Vagina (tissue), 2 donors: ENCODE measurements around the gene DGCR8. TPM values are rescaled to one million over a fixed set of nuclear protein-coding genes. Genes with fewer than 3 reads are reported as not detected.

ENCODE experiments used
- DNase-seq, 2 donors: peaks; one replicate each; pipeline ENCODE4 v3.0.0-alpha.2; 2017; ENCODE audit errors: extremely low spot score in 2 of 2
- H3K27ac ChIP-seq: fragments of 200-600 bp; sonication (generic); one replicate; pipeline ENCODE4 v1.5.1; 2019
- H3K27me3 ChIP-seq: fragments of 200-600 bp; sonication (generic); one replicate; pipeline ENCODE4 v1.5.1; 2019
- H3K36me3 ChIP-seq, 2 donors: fragments of 200-600 bp; sonication (generic); one replicate each; pipeline ENCODE4 v1.5.1; 2017 to 2019
- H3K4me1 ChIP-seq: fragments of 200-600 bp; sonication (generic); one replicate; pipeline ENCODE4 v1.5.1; 2019
- H3K4me3 ChIP-seq, 2 donors: fragments of 200-600 bp; sonication (generic); 1 replicate in 1 of 2; 2 replicates in 1 of 2; pipeline ENCODE4 v1.5.1; 2016 to 2019
- H3K9me3 ChIP-seq: fragments of 200-600 bp; sonication (generic); one replicate; pipeline ENCODE4 v1.5.1; 2019
- CTCF ChIP-seq, 3 experiments: fragments of 450-650 bp in 2 of 3; fragments of 200-600 bp in 1 of 3; sonication (generic) in 1 of 3; IDR thresholded peaks; one replicate each; pipeline ENCODE4 v1.5.1; 2017 to 2019; ENCODE audit warnings: antibody characterized with exemption in 3 of 3, mild to moderate bottlenecking in 2 of 3, moderate library complexity in 2 of 3
- POLR2A ChIP-seq, 2 donors: fragments of 450-650 bp; IDR thresholded peaks; one replicate each; pipeline ENCODE4 v1.6.1; 2017; ENCODE audit warnings: antibody characterized with exemption in 2 of 2, mild to moderate bottlenecking in 2 of 2, moderate library complexity in 2 of 2
- POLR2AphosphoS5 ChIP-seq, 2 donors: sonication (generic); formaldehyde crosslinking; IDR thresholded peaks; one replicate each; pipeline ENCODE4 v1.9.0; 2017; ENCODE audit warnings: antibody characterized with exemption in 2 of 2, mild to moderate bottlenecking in 2 of 2, low read depth in 1 of 2; ENCODE audit not compliant: insufficient read depth in 1 of 2
- intact Hi-C: fragments of 100-400 bp; cut with DNase I; formaldehyde crosslinking; loops from one replicate; pipeline ENCODE4 v1.15.1; 2023
- total RNA-seq: library from RNA; depleted of rRNA; stranded (reverse); fragments of >200 nt; gene quantifications from one replicate; pipeline ENCODE4 v1.2.3, GENCODE V29; 2016

Gene DGCR8
- total RNA-seq, 1 donor from 2014 or later, result 27.3 TPM

GRCh38 chr22:20062043-20062765, 17.8 kb upstream of the DGCR8 start:
- intact Hi-C loops, result no loop called here
- TF ChIP-seq POLR2AphosphoS5 (IDR thresholded peaks at IDR 0.05; ENCODE audit: insufficient read depth in 1 of 2, low read depth in 1 of 2), result no peak
- no peak for TF ChIP-seq CTCF (IDR thresholded peaks at IDR 0.05)
- no peak for TF ChIP-seq POLR2A (IDR thresholded peaks at IDR 0.05)
- peaks cover 16% of the 10 kb centered on the region for H3K4me1 ChIP-seq
- H3K9me3 ChIP-seq, result no peaks in the 10 kb centered on the region
- no peak overlapping the region for H3K4me3 ChIP-seq
- H3K27ac ChIP-seq, result no peak overlapping the region
- DNase-seq, result no peak
- no peaks in the 10 kb centered on the region for H3K27me3 ChIP-seq
- H3K36me3 ChIP-seq, result peaks cover 0 to 8% of the 10 kb centered on the region in 2 donors

- TF ChIP-seq CTCF (IDR thresholded peaks at IDR 0.05) (no peak), POLR2AphosphoS5 (IDR thresholded peaks at IDR 0.05; ENCODE audit: insufficient read depth in 1 of 2, low read depth in 1 of 2) (peak in 1 of 2 donors; percentile 10), POLR2A (IDR thresholded peaks at IDR 0.05) (no peak)
- Histone ChIP-seq H3K4me3 (no peak overlapping the region), H3K27ac (no peak overlapping the region), H3K9me3 (no peaks in the 10 kb centered on the region), H3K4me1 (peaks cover 16% of the 10 kb centered on the region), H3K27me3 (no peaks in the 10 kb centered on the region), H3K36me3 (peaks cover 0 to 7% of the 10 kb centered on the region in 2 donors)
- DNase-seq, result no peak
- intact Hi-C loops, result no loop called here
Measured at GRCh38 chr22:20062766-20063083, 17.3 kb upstream of the DGCR8 start.

GRCh38 chr22:20063271-20064139, 16.5 kb upstream of the DGCR8 start:
- H3K27ac ChIP-seq, result no peak overlapping the region

GRCh38 chr22:20064140-20064480, 15.9 kb upstream of the DGCR8 start:
- Histone ChIP-seq H3K36me3 (peaks cover 0 to 7% of the 10 kb centered on the region in 2 donors), H3K9me3 (no peaks in the 10 kb centered on the region), H3K4me1 (peaks cover 16% of the 10 kb centered on the region), H3K27ac (no peak overlapping the region), H3K4me3 (no peak overlapping the region), H3K27me3 (no peaks in the 10 kb centered on the region)
- DNase-seq, result no peak
- intact Hi-C loops, result no loop called here
- no peak for TF ChIP-seq POLR2A (IDR thresholded peaks at IDR 0.05)
- no peak for TF ChIP-seq POLR2AphosphoS5 (IDR thresholded peaks at IDR 0.05; ENCODE audit: insufficient read depth in 1 of 2, low read depth in 1 of 2)
- TF ChIP-seq CTCF (IDR thresholded peaks at IDR 0.05), result no peak

More at GRCh38 chr22:20063271-20064139, 16.5 kb upstream of the DGCR8 start:
- TF ChIP-seq POLR2AphosphoS5 (IDR thresholded peaks at IDR 0.05; ENCODE audit: insufficient read depth in 1 of 2, low read depth in 1 of 2) (no peak), POLR2A (IDR thresholded peaks at IDR 0.05) (no peak), CTCF (IDR thresholded peaks at IDR 0.05) (no peak)
- H3K9me3 ChIP-seq, result no peaks in the 10 kb centered on the region
- H3K4me3 ChIP-seq, result no peak overlapping the region
- H3K36me3 ChIP-seq, result peaks cover 0 to 7% of the 10 kb centered on the region in 2 donors
- H3K27me3 ChIP-seq, result no peaks in the 10 kb centered on the region
- no peak for DNase-seq
- H3K4me1 ChIP-seq, result peaks cover 16% of the 10 kb centered on the region
- intact Hi-C loops, result no loop called here
